ENCODE results near the gene NCOA7. TPM values are rescaled to one million over a fixed set of nuclear protein-coding genes. Genes with fewer than 3 reads are reported as not detected.
"Not testable (repeated sequence)": the region's sequence is repeated elsewhere in the genome, so short reads cannot be mapped to it uniquely, and the experiment has no call there.

The NCOA7 gene
- total RNA-seq, 1 donor from 2014 or later: 74.9 TPM

DNA sequence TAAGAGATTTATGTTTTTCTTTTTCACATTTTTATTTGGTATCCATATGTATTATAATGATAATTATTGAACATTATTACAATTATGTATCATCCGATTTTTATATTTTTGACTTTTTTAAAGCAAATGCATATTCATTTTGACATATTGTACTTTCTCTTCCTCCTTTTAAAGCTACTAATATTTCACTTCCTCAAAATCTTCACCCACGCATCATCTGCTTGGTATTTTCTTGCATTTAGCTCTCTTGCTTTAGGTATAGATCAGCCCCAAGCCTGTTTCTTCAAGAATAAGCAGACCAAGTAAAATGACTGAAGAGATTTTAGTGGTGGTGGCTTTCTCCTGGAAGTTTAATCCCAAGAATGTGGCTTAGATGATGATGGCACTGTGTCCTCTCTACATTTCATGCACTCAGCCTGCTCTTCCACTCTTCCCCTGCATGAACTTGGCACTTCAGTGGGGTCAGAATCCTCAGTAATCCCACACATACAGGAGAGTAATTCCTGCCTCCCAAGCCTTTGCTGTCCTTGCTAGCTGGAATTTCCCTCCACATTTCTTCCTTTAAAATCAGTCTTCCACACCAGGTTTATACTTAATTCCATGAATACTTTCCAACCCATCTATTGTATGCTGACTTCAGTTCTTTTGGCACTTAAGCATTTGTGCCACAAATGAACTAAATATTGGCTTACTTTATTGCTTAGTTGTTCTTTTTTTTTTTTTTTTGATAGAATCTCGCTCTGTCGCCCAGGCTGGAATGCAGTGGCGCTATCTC lies 8.2 kb downstream of the NCOA7 start:
- TF ChIP-seq, protein P1, sequence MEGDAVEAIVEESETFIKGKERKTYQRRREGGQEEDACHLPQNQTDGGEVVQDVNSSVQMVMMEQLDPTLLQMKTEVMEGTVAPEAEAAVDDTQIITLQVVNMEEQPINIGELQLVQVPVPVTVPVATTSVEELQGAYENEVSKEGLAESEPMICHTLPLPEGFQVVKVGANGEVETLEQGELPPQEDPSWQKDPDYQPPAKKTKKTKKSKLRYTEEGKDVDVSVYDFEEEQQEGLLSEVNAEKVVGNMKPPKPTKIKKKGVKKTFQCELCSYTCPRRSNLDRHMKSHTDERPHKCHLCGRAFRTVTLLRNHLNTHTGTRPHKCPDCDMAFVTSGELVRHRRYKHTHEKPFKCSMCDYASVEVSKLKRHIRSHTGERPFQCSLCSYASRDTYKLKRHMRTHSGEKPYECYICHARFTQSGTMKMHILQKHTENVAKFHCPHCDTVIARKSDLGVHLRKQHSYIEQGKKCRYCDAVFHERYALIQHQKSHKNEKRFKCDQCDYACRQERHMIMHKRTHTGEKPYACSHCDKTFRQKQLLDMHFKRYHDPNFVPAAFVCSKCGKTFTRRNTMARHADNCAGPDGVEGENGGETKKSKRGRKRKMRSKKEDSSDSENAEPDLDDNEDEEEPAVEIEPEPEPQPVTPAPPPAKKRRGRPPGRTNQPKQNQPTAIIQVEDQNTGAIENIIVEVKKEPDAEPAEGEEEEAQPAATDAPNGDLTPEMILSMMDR (IDR thresholded peaks at IDR 0.05): no peak
- peaks cover 8% of the 10 kb centered on the region for H3K36me3 Mint-ChIP-seq (ENCODE audit: low read depth)
- no peak overlapping the region for H3K4me3 Mint-ChIP-seq (ENCODE audit: unreplicated experiment)
- H3K27me3 Mint-ChIP-seq (ENCODE audit: low read depth): no peaks in the 10 kb centered on the region
- H3K27ac Mint-ChIP-seq (ENCODE audit: unreplicated experiment): peak overlapping the region; percentile 76
- DNase-seq (ENCODE audit: low spot score): no peak
- H3K9me3 Mint-ChIP-seq (ENCODE audit: low read depth): no peaks in the 10 kb centered on the region
- H3K4me1 Mint-ChIP-seq (ENCODE audit: low read depth): peaks cover 74% of the 10 kb centered on the region

DNA sequence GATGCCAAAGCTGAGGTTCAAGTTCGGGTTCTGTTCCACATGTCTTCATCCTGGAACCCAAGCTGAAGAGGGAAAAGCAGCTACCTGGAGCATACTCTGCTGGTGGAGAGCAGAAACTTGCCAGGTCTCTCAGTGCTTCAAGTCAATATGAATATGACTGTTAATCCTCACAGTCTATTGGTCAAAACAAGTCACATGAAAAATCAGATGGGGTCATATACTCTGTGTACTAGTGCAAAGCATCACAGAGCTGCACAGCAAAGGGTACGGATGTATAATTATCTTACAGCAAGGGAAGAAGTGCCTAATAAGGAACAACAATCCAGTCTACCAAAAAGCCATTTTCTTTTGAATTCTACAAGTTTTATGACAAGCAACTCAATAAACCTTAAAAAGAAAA lies 11.6 kb downstream of the NCOA7 start:
- TF ChIP-seq, protein P1 (IDR thresholded peaks at IDR 0.05): no peak
- H3K4me1 Mint-ChIP-seq (ENCODE audit: low read depth): peaks cover 65% of the 10 kb centered on the region
- peaks cover 10% of the 10 kb centered on the region for H3K36me3 Mint-ChIP-seq (ENCODE audit: low read depth)
- no peak overlapping the region for H3K4me3 Mint-ChIP-seq (ENCODE audit: unreplicated experiment)
- H3K9me3 Mint-ChIP-seq (ENCODE audit: low read depth): no peaks in the 10 kb centered on the region
- no peaks in the 10 kb centered on the region for H3K27me3 Mint-ChIP-seq (ENCODE audit: low read depth)
- H3K27ac Mint-ChIP-seq (ENCODE audit: unreplicated experiment): peak overlapping the region; percentile 76
- DNase-seq (ENCODE audit: low spot score): no peak

- Mint-ChIP-seq H3K4me1 (ENCODE audit: low read depth) (peaks cover 66% of the 10 kb centered on the region), H3K27me3 (ENCODE audit: low read depth) (no peaks in the 10 kb centered on the region), H3K27ac (ENCODE audit: unreplicated experiment) (peak overlapping the region; percentile 76), H3K36me3 (ENCODE audit: low read depth) (peaks cover 8% of the 10 kb centered on the region), H3K9me3 (ENCODE audit: low read depth) (no peaks in the 10 kb centered on the region), H3K4me3 (ENCODE audit: unreplicated experiment) (no peak overlapping the region)
- no peak for DNase-seq (ENCODE audit: low spot score)
- TF ChIP-seq, protein P1 (IDR thresholded peaks at IDR 0.05): no peak
Measured at GRCh38 chr6:125802943-125803377, 12.2 kb downstream of the NCOA7 start.

- Mint-ChIP-seq H3K4me3 (ENCODE audit: unreplicated experiment) (no peak overlapping the region), H3K36me3 (ENCODE audit: low read depth) (peaks cover 6% of the 10 kb centered on the region), H3K4me1 (ENCODE audit: low read depth) (peaks cover 62% of the 10 kb centered on the region), H3K27ac (ENCODE audit: unreplicated experiment) (no peak overlapping the region), H3K27me3 (ENCODE audit: low read depth) (no peaks in the 10 kb centered on the region), H3K9me3 (ENCODE audit: low read depth) (no peaks in the 10 kb centered on the region)
- no peak for DNase-seq (ENCODE audit: low spot score)
- TF ChIP-seq, protein P1 (IDR thresholded peaks at IDR 0.05): no peak
Measured at GRCh38 chr6:125804264-125804663, 13.5 kb downstream of the NCOA7 start.

- not testable (repeated sequence) for H3K4me3 Mint-ChIP-seq (ENCODE audit: unreplicated experiment); H3K9me3 Mint-ChIP-seq (ENCODE audit: low read depth); H3K36me3 Mint-ChIP-seq (ENCODE audit: low read depth); H3K27me3 Mint-ChIP-seq (ENCODE audit: low read depth); DNase-seq (ENCODE audit: low spot score); H3K27ac Mint-ChIP-seq (ENCODE audit: unreplicated experiment)
- H3K4me1 Mint-ChIP-seq (ENCODE audit: low read depth): peaks cover 58% of the 10 kb centered on the region
Measured at GRCh38 chr6:125804866-125805425, 14.2 kb downstream of the NCOA7 start.
